HepG2 (cell line): ENCODE data around the gene SNRPD3. TPM values are rescaled to one million over a fixed set of nuclear protein-coding genes. Genes with fewer than 3 reads are reported as not detected.

Source experiments
- AKAP8 ChIP-seq: sonication (generic); formaldehyde crosslinking; IDR thresholded peaks from 2 replicates; pipeline ENCODE4 v1.5.1; 2020; ENCODE audit warnings: mild to moderate bottlenecking, missing genetic modification reagents
- CHD4 ChIP-seq: fragments of 200-600 bp; sonication (generic); IDR thresholded peaks from 2 replicates; pipeline ENCODE4 v1.7.0; 2017; ENCODE audit warnings: mild to moderate bottlenecking, low read length, borderline replicate concordance
- EED ChIP-seq: sonication (generic); formaldehyde crosslinking; IDR thresholded peaks from 2 replicates; pipeline ENCODE4 v1.5.0; 2020; ENCODE audit warnings: mild to moderate bottlenecking, missing genetic modification reagents
- ELF3 ChIP-seq: IDR thresholded peaks from 2 replicates; pipeline ENCODE4 v1.6.1; 2016; ENCODE audit warnings: missing genetic modification reagents, missing compliant biosample characterization
- HES4 ChIP-seq: sonication (generic); formaldehyde crosslinking; IDR thresholded peaks from 2 replicates; pipeline ENCODE4 v1.9.0; 2021; ENCODE audit warnings: mild to moderate bottlenecking, missing genetic modification reagents, borderline replicate concordance
- KAT7 ChIP-seq: IDR thresholded peaks from 2 replicates; pipeline ENCODE4 v1.6.1; 2018; ENCODE audit warnings: borderline replicate concordance, missing compliant biosample characterization
- KDM4B ChIP-seq: sonication (generic); formaldehyde crosslinking; IDR thresholded peaks from 2 replicates; pipeline ENCODE4 v1.4.0; 2020; ENCODE audit warnings: missing genetic modification reagents
- KDM5B ChIP-seq: sonication (generic); formaldehyde crosslinking; IDR thresholded peaks from 2 replicates; pipeline ENCODE4 v1.4.0; 2020; ENCODE audit warnings: missing genetic modification reagents, mild to moderate bottlenecking, borderline replicate concordance
- KLF6 ChIP-seq: IDR thresholded peaks from 2 replicates; pipeline ENCODE4 v1.8.0; 2016; ENCODE audit warnings: missing biosample characterization, missing genetic modification reagents
- NONO ChIP-seq, 2 experiments: fragments of 450-650 bp in 1 of 2; sonication (generic) in 1 of 2; formaldehyde crosslinking in 1 of 2; IDR thresholded peaks in 1 of 2; conservative IDR thresholded peaks in 1 of 2; 2 replicates each; pipeline versions ENCODE4 v1.6.1 to v1.8.0; 2017 to 2022; ENCODE audit warnings: mild to moderate bottlenecking in 1 of 2, missing genetic modification reagents in 1 of 2, moderate library complexity in 1 of 2
- NR2C2 ChIP-seq: sonication (generic); formaldehyde crosslinking; IDR thresholded peaks from 2 replicates; pipeline ENCODE4 v1.4.0; 2020; ENCODE audit warnings: missing genetic modification reagents, mild to moderate bottlenecking, moderate library complexity, borderline replicate concordance
- NR2F6 ChIP-seq, 2 experiments: IDR thresholded peaks; 2 replicates each; pipeline ENCODE4 v1.6.1; 2016; ENCODE audit warnings: antibody characterized with exemption in 1 of 2, mild to moderate bottlenecking in 1 of 2
- PAWR ChIP-seq: sonication (generic); formaldehyde crosslinking; IDR thresholded peaks from 2 replicates; pipeline ENCODE4 v1.4.0; 2020; ENCODE audit warnings: missing genetic modification reagents, mild to moderate bottlenecking, borderline replicate concordance
- YEATS4 ChIP-seq: sonication (generic); formaldehyde crosslinking; IDR thresholded peaks from 2 replicates; pipeline ENCODE4 v1.4.0; 2020; ENCODE audit warnings: missing genetic modification reagents, borderline replicate concordance
- ZHX2 ChIP-seq, 2 experiments: sonication (generic) in 1 of 2; formaldehyde crosslinking in 1 of 2; IDR thresholded peaks; 2 replicates each; pipeline versions ENCODE4 v1.6.1 to v1.9.0; 2014 to 2022; ENCODE audit warnings: antibody characterized with exemption in 1 of 2, borderline replicate concordance in 1 of 2, inconsistent platforms in 1 of 2, low read depth in 1 of 2, missing genetic modification reagents in 1 of 2
- ZKSCAN1 ChIP-seq: fragments of 150-350 bp; IDR thresholded peaks from 2 replicates; pipeline ENCODE4 v1.6.1; 2014; ENCODE audit warnings: low read length
- ZNF101 ChIP-seq: sonication (generic); formaldehyde crosslinking; IDR thresholded peaks from 2 replicates; pipeline ENCODE4 v1.4.0; 2020; ENCODE audit warnings: mild to moderate bottlenecking, low read depth, missing genetic modification reagents, borderline replicate concordance
- ZNF333 ChIP-seq: sonication (generic); formaldehyde crosslinking; IDR thresholded peaks from 2 replicates; pipeline ENCODE4 v1.4.0; 2020; ENCODE audit warnings: mild to moderate bottlenecking, missing genetic modification reagents, borderline replicate concordance
- ZNF512 ChIP-seq: sonication (generic); formaldehyde crosslinking; IDR thresholded peaks from 2 replicates; pipeline ENCODE4 v1.4.0; 2020; ENCODE audit warnings: mild to moderate bottlenecking, missing genetic modification reagents
- polyA plus RNA-seq, 8 experiments: library from polyadenylated mRNA; depleted of rRNA in 3 of 8; stranded (reverse) in 7 of 8; unstranded in 1 of 8; fragments of >200 nt; fragmentation: Illumina TruSeq in 4 of 8; extraction: Trizol in 4 of 8; gene quantifications; 2 replicates each; pipeline versions ENCODE4 v1.2.1 to v1.2.3, GENCODE V29; 2011 to 2016; ENCODE audit warnings: low read depth in 4 of 8, missing spikeins in 1 of 8, mixed read lengths in 1 of 8; ENCODE audit not compliant: insufficient read depth in 1 of 8
- total RNA-seq, 5 experiments: library from RNA; depleted of rRNA; stranded (reverse); fragments of >200 nt; fragmentation: Illumina TruSeq; extraction: Trizol; gene quantifications; 2 replicates each; pipeline ENCODE4 v1.2.3, GENCODE V29; 2016; ENCODE audit warnings: low read depth in 1 of 5

SNRPD3 gene
- total and polyA plus RNA-seq, 2 of the 13 experiments (the other 11 are each of a cell fraction or from before 2014, with no cell fraction given): 110 to 209 TPM

GRCh38 chr22:24554313-24555164 is 1.3 kb upstream of the SNRPD3 start, which contains the start of gene GUCD1 (continued):
- TF ChIP-seq ZHX2 (IDR thresholded peaks at IDR 0.05; ENCODE audit: low read depth) (no peak), ZHX2 (CRISPR knock-in tag; IDR thresholded peaks at IDR 0.05; ENCODE audit: borderline replicate concordance) (no peak), ZNF101 (CRISPR knock-in tag) (0 out of 2 replicates have a peak, but pooled peaks have one; percentile 29), EED (no peak), KAT7 (CRISPR knock-in tag) (no peak; the same call in 1 of the 2 replicates), AKAP8 (CRISPR knock-in tag) (peak; percentile 25; the same call in 1 of the 2 replicates), KDM4B (no peak), NONO (IDR thresholded peaks at IDR 0.05) (no peak), NONO (CRISPR knock-in tag; conservative IDR thresholded peaks at IDR 0.05) (peak; percentile 49; the same call in 1 of the 2 replicates), NR2C2 (CRISPR knock-in tag) (no peak), PAWR (CRISPR knock-in tag) (no peak), HES4 (CRISPR knock-in tag) (peak; percentile 61; the same call in 1 of the 2 replicates), ZKSCAN1 (no peak), KLF6 (CRISPR knock-in tag) (peak; percentile 58), ELF3 (CRISPR knock-in tag) (peak; percentile 5; the same call in 1 of the 2 replicates), CHD4 (no peak), YEATS4 (CRISPR knock-in tag) (0 out of 2 replicates have a peak, but pooled peaks have one; percentile 15), ZNF333 (CRISPR knock-in tag) (peak; percentile 81; the same call in 1 of the 2 replicates), NR2F6 (IDR thresholded peaks at IDR 0.05) (no peak), NR2F6 (CRISPR knock-in tag; IDR thresholded peaks at IDR 0.05) (peak; percentile 29; the same call in 1 of the 2 replicates), ZNF512 (CRISPR knock-in tag) (no peak), KDM5B (CRISPR knock-in tag) (peak; percentile 73)
